ENCODE results near the gene ASXL2. TPM values are rescaled to one million over a fixed set of nuclear protein-coding genes. Genes with fewer than 3 reads are reported as not detected.

ASXL2 gene
- total and polyA plus RNA-seq, 10 donors = 2.0 to 51.3 (median 34.7) TPM

- intact Hi-C loops (cut with DNase I; ENCODE audit: low total_unique reads) = no loop called here
- H3K4me1 ChIP-seq = no peaks in the 10 kb centered on the region
Observed at GRCh38 chr2:25728559-25728958, 149.7 kb downstream of the ASXL2 start.

GRCh38 chr2:25726522-25726921, 151.8 kb downstream of the ASXL2 start:
- DNase-seq = no peak
- H3K36me3 ChIP-seq = no peaks in the 10 kb centered on the region
- intact Hi-C loops (cut with DNase I; ENCODE audit: low total_unique reads) = no loop called here
- 56 to 79% (median 66%) methylated on average over 3 of the region's 3 CpGs for WGBS, 5 donors
- no peaks in the 10 kb centered on the region for H3K4me1 ChIP-seq
- TF ChIP-seq POLR2A (IDR thresholded peaks at IDR 0.05) (no peak), POLR2AphosphoS5 (IDR thresholded peaks at IDR 0.05) (no peak), CTCF (IDR thresholded peaks at IDR 0.05 in 8 of 11, conservative IDR thresholded peaks at IDR 0.05 in 3 of 11) (no peak)
- H3K27me3 ChIP-seq (replicated peaks in 1 of 7) = no peaks in the 10 kb centered on the region
- no peaks in the 10 kb centered on the region for H3K9me3 ChIP-seq
- no peak overlapping the region for H3K4me3 ChIP-seq
- H3K27ac ChIP-seq = no peak overlapping the region

More at GRCh38 chr2:25728559-25728958, 149.7 kb downstream of the ASXL2 start:
- DNase-seq = no peak
- Histone ChIP-seq H3K27me3 (replicated peaks in 1 of 7) (no peaks in the 10 kb centered on the region), H3K9me3 (no peaks in the 10 kb centered on the region), H3K4me3 (no peak overlapping the region), H3K27ac (no peak overlapping the region), H3K36me3 (no peaks in the 10 kb centered on the region)
- no peak for TF ChIP-seq POLR2AphosphoS5 (IDR thresholded peaks at IDR 0.05)
- TF ChIP-seq POLR2A (IDR thresholded peaks at IDR 0.05) = no peak
- TF ChIP-seq CTCF (IDR thresholded peaks at IDR 0.05 in 8 of 11, conservative IDR thresholded peaks at IDR 0.05 in 3 of 11) = no peak
- 87 to 91% (median 89%) methylated on average over 7 of the region's 7 CpGs for WGBS, 5 donors

- Histone ChIP-seq H3K36me3 (no peaks in the 10 kb centered on the region), H3K9me3 (no peaks in the 10 kb centered on the region), H3K4me1 (no peaks in the 10 kb centered on the region), H3K27me3 (replicated peaks in 1 of 7) (no peaks in the 10 kb centered on the region), H3K27ac (no peak overlapping the region), H3K4me3 (no peak overlapping the region)
- no peak for DNase-seq
- TF ChIP-seq CTCF (IDR thresholded peaks at IDR 0.05 in 8 of 11, conservative IDR thresholded peaks at IDR 0.05 in 3 of 11) = no peak
- no peak for TF ChIP-seq POLR2AphosphoS5 (IDR thresholded peaks at IDR 0.05)
- TF ChIP-seq POLR2A (IDR thresholded peaks at IDR 0.05) = no peak
- WGBS, 5 donors = 96 to 98% (median 97%) methylated on average over 3 of the region's 3 CpGs
- intact Hi-C loops (cut with DNase I; ENCODE audit: low total_unique reads) = no loop called here
Observed at GRCh38 chr2:25725877-25726276, 152.4 kb downstream of the ASXL2 start.

- Histone ChIP-seq H3K9me3 (no peaks in the 10 kb centered on the region), H3K27me3 (replicated peaks in 1 of 7) (peaks cover 0 to 7% (median 0%) of the 10 kb centered on the region in 7 donors), H3K36me3 (no peaks in the 10 kb centered on the region), H3K4me3 (no peak overlapping the region), H3K27ac (no peak overlapping the region), H3K4me1 (no peaks in the 10 kb centered on the region)
- DNase-seq = no peak
- whole genome bisulfite sequencing, 5 donors = 90 to 95% (median 92%) methylated on average over 5 to 6 of the region's 6 CpGs
- intact Hi-C loops (cut with DNase I; ENCODE audit: low total_unique reads) = no loop called here
- TF ChIP-seq POLR2AphosphoS5 (IDR thresholded peaks at IDR 0.05) (no peak), CTCF (IDR thresholded peaks at IDR 0.05 in 8 of 11, conservative IDR thresholded peaks at IDR 0.05 in 3 of 11) (no peak), POLR2A (IDR thresholded peaks at IDR 0.05) (no peak)
Observed at GRCh38 chr2:25724756-25725155, 153.5 kb downstream of the ASXL2 start.

Measured in spleen (tissue), 11 donors.